Kidney (tissue), 14 donors: ENCODE measurements around the gene CCSER2. TPM values are rescaled to one million over a fixed set of nuclear protein-coding genes. Genes with fewer than 3 reads are reported as not detected.
A peak's percentile ranks its signal among the peaks of the same experiment; 100 is the strongest.
"Not testable (repeated sequence)": the region's sequence is repeated elsewhere in the genome, so short reads cannot be mapped to it uniquely, and the experiment has no call there.

Source experiments
- DNase-seq, 5 donors: peaks; one replicate each; pipeline ENCODE4 v3.0.0-alpha.2; 2013 to 2020
- FAIRE-seq: peaks from 2 replicates; lab custom pipeline; 2012; peaks lifted over from hg19 to GRCh38; lab: Jason Lieb, UNC
- H3K27ac ChIP-seq, 2 donors: one replicate each; pipeline ENCODE4 v1.7.0; 2013; ENCODE audit warnings: low read depth in 2 of 2, low read length in 2 of 2, inconsistent platforms in 1 of 2
- H3K27me3 ChIP-seq: one replicate; pipeline ENCODE4 v1.7.1; 2013; ENCODE audit warnings: low read length, inconsistent platforms; ENCODE audit not compliant: control insufficient read depth, insufficient read depth
- H3K36me3 ChIP-seq, 3 donors: one replicate each; pipeline versions ENCODE4 v1.7.0 to v1.7.1; 2013; ENCODE audit warnings: low read length in 3 of 3, control low read depth in 1 of 3, inconsistent platforms in 1 of 3; ENCODE audit not compliant: insufficient read depth in 3 of 3, control insufficient read depth in 2 of 3
- H3K4me1 ChIP-seq, 3 donors: one replicate each; pipeline versions ENCODE4 v1.7.0 to v1.7.1; 2013; ENCODE audit warnings: low read length in 3 of 3, inconsistent platforms in 1 of 3, low read depth in 1 of 3; ENCODE audit not compliant: control insufficient read depth in 2 of 3, insufficient read depth in 2 of 3
- H3K4me3 ChIP-seq, 3 donors: one replicate each; pipeline versions ENCODE4 v1.7.0 to v1.8.1; 2013; ENCODE audit warnings: low read length in 3 of 3, control low read depth in 1 of 3, inconsistent platforms in 1 of 3
- H3K9ac ChIP-seq, 3 donors: one replicate each; pipeline versions ENCODE4 v1.7.0 to v1.7.1; 2013; ENCODE audit warnings: low read length in 3 of 3, control low read depth in 1 of 3, inconsistent platforms in 1 of 3
- H3K9me3 ChIP-seq, 3 donors: one replicate each; pipeline versions ENCODE4 v1.7.0 to v1.7.1; 2013; ENCODE audit warnings: low read length in 3 of 3, control low read depth in 1 of 3, inconsistent platforms in 1 of 3; ENCODE audit not compliant: control insufficient read depth in 2 of 3, insufficient read depth in 1 of 3
- intact Hi-C: fragments of 100-400 bp; cut with DNase I; formaldehyde crosslinking; loops from one replicate; pipeline ENCODE4 v1.11.1; 2022
- polyA plus RNA-seq: library from polyadenylated mRNA; stranded (reverse); fragments of 350-450 nt; fragmentation: Illumina TruSeq; extraction: RNeasy Lipid Tissue Mini Kit (QIAGEN cat#74804); gene quantifications from one replicate; pipeline ENCODE4 v1.2.3, GENCODE V29; 2014; ENCODE audit warnings: low read depth, low replicate concordance; ENCODE audit not compliant: insufficient read depth
- total RNA-seq: library from RNA; stranded (reverse); fragmentation: NEBNext Ultra II Directional; extraction: Animal tissue kit (Norgen Biotek cat#: 25700); gene quantifications from one replicate; pipeline ENCODE4 v1.2.1, GENCODE V29; 2021
- TF ChIP-seq, protein P1 (sequence below): IDR thresholded peaks from 3 replicates; pipeline ENCODE4 v1.5.1; 2012; ENCODE audit warnings: mild to moderate bottlenecking, moderate library complexity, borderline replicate concordance; ENCODE audit not compliant: insufficient read depth; ENCODE audit errors: extremely low read depth
- donor health status: control.
- donor health status: control.
- donor health status: control.
- donor health status: control.
- donor health status: control.
- donor health status: DM: yes; HTN: yes; CAD: no.
- donor health status: Normal renal cell carcinoma (clear cell type).

Gene CCSER2
- total and polyA plus RNA-seq, 2 donors from 2014 or later, result 12.6 to 46.4 TPM

DNA sequence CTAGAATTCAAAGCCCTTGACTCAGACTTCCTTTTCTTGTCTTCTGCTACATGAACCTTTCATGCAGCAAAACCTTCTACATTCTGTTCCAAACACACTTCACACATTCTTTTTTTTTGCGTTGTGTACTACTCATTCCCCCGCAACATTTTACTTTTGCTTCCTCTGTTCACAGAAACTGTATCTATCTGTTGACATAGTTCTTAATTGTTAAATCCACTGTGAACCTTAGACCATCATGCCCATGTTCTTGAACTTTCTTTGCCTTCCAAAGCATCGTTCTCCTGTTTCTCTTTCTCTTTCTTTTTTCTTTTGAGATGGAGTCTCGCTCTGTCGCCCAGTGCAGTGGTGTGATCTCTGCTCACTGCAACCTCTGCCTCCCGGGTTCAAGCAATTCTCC is 14.2 kb downstream of the CCSER2 start:
- TF ChIP-seq, protein P1, sequence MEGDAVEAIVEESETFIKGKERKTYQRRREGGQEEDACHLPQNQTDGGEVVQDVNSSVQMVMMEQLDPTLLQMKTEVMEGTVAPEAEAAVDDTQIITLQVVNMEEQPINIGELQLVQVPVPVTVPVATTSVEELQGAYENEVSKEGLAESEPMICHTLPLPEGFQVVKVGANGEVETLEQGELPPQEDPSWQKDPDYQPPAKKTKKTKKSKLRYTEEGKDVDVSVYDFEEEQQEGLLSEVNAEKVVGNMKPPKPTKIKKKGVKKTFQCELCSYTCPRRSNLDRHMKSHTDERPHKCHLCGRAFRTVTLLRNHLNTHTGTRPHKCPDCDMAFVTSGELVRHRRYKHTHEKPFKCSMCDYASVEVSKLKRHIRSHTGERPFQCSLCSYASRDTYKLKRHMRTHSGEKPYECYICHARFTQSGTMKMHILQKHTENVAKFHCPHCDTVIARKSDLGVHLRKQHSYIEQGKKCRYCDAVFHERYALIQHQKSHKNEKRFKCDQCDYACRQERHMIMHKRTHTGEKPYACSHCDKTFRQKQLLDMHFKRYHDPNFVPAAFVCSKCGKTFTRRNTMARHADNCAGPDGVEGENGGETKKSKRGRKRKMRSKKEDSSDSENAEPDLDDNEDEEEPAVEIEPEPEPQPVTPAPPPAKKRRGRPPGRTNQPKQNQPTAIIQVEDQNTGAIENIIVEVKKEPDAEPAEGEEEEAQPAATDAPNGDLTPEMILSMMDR, result no peak
- Histone ChIP-seq H3K9ac (no peak overlapping the region), H3K36me3 (no peaks in the 10 kb centered on the region), H3K9me3 (no peaks in the 10 kb centered on the region), H3K27ac (no peak overlapping the region), H3K4me3 (no peak overlapping the region), H3K4me1 (no peaks in the 10 kb centered on the region), H3K27me3 (no peaks in the 10 kb centered on the region)
- no peak for FAIRE-seq
- no peak for DNase-seq
- intact Hi-C loops, result no loop called here

DNA sequence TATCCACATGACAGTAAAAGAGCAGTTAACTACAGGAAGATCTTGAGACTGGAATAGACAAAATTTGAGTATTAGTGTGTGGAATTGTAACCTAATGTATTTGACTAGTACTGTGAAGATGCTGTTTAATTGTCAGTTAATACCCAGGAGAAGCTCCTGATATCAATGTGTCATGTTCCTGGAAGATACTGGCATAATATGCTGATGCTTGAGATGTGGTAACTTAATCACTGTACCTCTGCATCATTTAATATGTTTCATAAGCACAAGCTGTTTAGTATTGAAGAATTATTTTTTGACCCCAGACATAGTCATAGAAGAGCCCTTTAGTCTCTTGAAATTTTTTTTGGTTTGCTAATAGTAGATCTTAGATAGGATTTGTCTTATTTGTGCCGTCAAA is 15.4 kb downstream of the CCSER2 start:
- Histone ChIP-seq H3K27ac (no peak overlapping the region), H3K27me3 (no peaks in the 10 kb centered on the region), H3K4me1 (no peaks in the 10 kb centered on the region), H3K9me3 (no peaks in the 10 kb centered on the region), H3K36me3 (no peaks in the 10 kb centered on the region), H3K9ac (no peak overlapping the region), H3K4me3 (no peak overlapping the region)
- FAIRE-seq (no peak), DNase-seq (no peak)
- intact Hi-C loops, result no loop called here
- TF ChIP-seq, protein P1, result no peak

DNA sequence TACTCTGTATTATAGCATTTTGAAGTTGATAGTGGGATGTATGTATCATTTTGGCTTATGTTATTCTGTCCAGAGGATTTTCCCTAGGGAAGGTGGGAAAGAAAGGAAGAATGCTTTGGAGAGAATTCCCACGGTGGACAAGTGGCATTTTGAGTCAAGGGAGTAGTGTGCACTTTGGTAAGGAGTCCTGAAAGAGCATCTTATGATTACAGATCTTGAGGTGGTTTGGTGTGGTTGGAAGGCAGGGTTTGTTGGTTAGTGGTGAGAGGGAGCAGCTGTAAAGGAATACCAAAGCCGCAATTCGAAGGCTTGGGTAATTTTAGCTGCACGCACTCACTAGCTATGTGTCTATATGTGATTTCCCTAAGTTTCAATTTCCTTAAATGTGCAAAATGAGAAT is 16.1 kb downstream of the CCSER2 start:
- no peak for FAIRE-seq
- H3K4me1 ChIP-seq, result no peaks in the 10 kb centered on the region
- H3K27ac ChIP-seq, result no peak overlapping the region

DNA sequence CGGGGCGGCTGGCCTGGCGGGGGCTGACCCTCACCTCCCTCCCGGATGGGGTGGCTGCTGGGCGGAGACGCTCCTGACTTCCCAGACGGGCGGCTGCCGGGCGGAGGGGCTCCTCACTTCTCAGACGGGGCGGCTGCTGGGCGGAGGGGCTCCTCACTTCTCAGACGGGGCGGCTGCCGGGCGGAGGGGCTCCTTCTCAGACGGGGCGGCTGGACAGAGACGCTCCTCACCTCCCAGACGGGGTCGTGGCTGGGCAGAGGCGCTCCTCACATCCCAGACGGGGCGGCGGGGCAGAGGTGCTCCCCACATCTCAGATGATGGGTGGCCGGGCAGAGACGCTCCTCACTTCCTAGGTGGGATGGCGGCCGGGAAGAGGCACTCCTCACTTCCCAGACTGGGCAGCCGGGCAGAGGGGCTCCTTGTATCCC is 19.2 kb downstream of the CCSER2 start:
- intact Hi-C loops, H3K36me3 ChIP-seq, H3K27ac ChIP-seq, H3K27me3 ChIP-seq, H3K9me3 ChIP-seq, H3K9ac ChIP-seq, FAIRE-seq, H3K4me3 ChIP-seq, H3K4me1 ChIP-seq: not testable (repeated sequence)
- DNase-seq, result peak in 1 of 5 donors; percentile 60

More for the DNA sequence above, 16.1 kb downstream of the CCSER2 start:
- Histone ChIP-seq H3K36me3 (no peaks in the 10 kb centered on the region), H3K9ac (no peak overlapping the region), H3K27me3 (no peaks in the 10 kb centered on the region), H3K4me3 (no peak overlapping the region), H3K9me3 (no peaks in the 10 kb centered on the region)
- intact Hi-C loops, result no loop called here
- TF ChIP-seq, protein P1, result no peak
- DNase-seq, result no peak
